GM12891 (cell line): Measurements from ENCODE around the gene TLX1.
"Not testable (repeated sequence)": the region's sequence is repeated elsewhere in the genome, so short reads cannot be mapped to it uniquely, and the experiment has no call there.

Experiments
- DNase-seq: peaks from one replicate; pipeline ENCODE4 v3.0.0; 2011; ENCODE audit warnings: low spot score; ENCODE audit not compliant: insufficient read length
- FAIRE-seq: peaks from 2 replicates; lab custom pipeline; 2011; peaks lifted over from hg19 to GRCh38; lab: Jason Lieb, UNC
- PAX5 ChIP-seq: IDR thresholded peaks from 2 replicates; pipeline ENCODE4 v1.6.1; 2011; ENCODE audit warnings: low read length, moderate library complexity, mild to moderate bottlenecking; ENCODE audit not compliant: insufficient read depth, severe bottlenecking
- POLR2A ChIP-seq: IDR thresholded peaks from 2 replicates; pipeline ENCODE4 v1.6.1; 2011; ENCODE audit warnings: low read depth, low read length, control low read depth
- POLR2AphosphoS5 ChIP-seq: IDR thresholded peaks from 2 replicates; pipeline ENCODE4 v1.6.1; 2011; ENCODE audit warnings: low read depth, low read length, control low read depth
- POU2F2 ChIP-seq: IDR thresholded peaks from 2 replicates; pipeline ENCODE4 v1.6.1; 2011; ENCODE audit warnings: low read depth, mild to moderate bottlenecking, control low read depth, low read length, moderate library complexity
- SPI1 ChIP-seq: IDR thresholded peaks from 2 replicates; pipeline ENCODE4 v1.6.1; 2011; ENCODE audit warnings: low read depth, low read length, control low read depth
- TAF1 ChIP-seq: IDR thresholded peaks from 2 replicates; pipeline ENCODE4 v1.6.1; 2011; ENCODE audit warnings: low read depth, low read length, control low read depth

Gene TLX1

DNA sequence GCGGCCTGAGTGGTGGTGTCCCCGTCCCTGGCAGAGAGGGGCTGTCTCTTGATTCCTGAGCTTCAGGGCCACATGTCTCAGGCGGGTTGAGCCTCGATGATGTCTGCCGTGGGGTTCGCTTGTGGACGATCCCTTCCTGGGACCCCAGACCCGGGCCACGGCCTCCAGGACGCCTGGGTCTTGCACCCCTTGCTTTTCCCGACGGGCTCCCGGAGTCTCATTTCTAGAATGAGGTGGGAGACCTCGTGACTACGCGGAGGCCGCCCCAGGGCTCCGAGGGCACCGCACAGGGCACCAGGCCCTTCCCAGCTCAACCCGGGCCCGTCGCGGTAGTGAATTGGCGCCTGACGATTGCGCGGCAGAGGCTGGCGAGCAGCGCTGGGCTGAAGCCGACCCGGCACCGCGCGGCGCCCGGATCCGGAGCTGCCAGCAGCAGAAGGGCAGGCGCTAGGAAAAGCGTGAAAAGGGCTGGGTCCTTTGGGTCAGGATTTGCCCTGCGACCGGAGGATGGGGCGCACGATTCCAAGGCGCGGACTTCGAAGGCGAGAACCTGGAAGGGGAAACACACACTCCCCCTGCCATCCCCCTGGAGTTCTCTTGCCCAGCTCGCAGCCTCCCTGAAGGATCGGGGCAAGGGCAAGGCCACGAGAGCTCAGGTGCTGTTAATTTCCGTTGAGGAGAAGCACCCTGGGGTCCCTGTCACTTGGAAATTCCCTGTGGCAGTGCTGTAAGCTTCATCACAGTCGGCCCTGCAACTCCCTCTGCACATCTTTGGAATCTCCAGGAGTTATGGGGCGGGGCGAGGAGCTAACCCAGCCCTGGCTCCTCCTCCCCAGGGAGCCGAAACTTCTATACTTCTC is 15.5 kb downstream of the TLX1 start:
- TF ChIP-seq TAF1 (no peak), POU2F2 (no peak), PAX5 (no peak), POLR2AphosphoS5 (no peak)
- DNase-seq: no peak
- no peak for FAIRE-seq

DNA sequence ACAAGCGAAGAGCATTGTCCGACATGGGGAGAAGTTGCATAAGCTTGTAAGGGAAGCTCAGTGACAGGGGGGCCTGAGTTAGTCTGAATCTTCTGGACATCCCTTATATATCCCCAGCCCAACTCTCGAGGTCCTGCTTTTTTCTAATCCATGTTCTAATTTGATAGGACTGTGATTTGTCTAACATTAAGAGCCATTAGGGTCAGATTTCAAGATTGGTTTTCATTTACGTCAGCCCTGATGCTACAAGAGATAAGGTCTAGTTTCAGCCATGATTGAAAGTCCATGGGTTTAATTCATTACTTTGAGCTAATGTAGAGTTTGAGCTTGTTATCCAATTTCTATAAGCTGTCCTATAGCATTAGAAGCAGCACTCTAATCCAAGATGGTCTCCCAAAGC is 20.3 kb downstream of the TLX1 start:
- no peak for DNase-seq
- TF ChIP-seq PAX5 (no peak), POU2F2 (no peak), POLR2A (no peak), SPI1 (no peak), POLR2AphosphoS5 (no peak), TAF1 (no peak)
- FAIRE-seq: no peak

DNA sequence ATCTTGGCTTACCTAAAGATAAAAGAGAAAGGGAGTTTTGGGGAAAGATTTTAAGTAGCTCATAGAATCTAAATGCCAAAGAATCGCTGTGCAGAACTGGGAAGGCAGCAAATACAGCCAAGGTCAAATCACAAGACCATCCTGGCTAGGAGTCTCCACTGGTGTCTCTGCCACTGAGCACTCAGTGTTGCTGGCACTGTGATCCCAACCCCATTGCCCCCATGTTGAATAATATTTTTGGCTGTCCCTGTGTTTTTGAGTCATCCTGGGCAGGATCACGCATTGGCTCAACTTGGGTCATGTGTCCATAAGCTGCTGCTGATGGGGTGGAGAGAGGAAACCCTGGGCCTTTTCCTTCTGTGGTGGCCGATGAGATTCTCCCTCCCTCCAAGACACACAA is 21.2 kb downstream of the TLX1 start:
- FAIRE-seq (no peak), DNase-seq (no peak)
- TF ChIP-seq TAF1 (no peak), SPI1 (no peak), PAX5 (no peak), POU2F2 (no peak), POLR2A (no peak), POLR2AphosphoS5 (no peak)

DNA sequence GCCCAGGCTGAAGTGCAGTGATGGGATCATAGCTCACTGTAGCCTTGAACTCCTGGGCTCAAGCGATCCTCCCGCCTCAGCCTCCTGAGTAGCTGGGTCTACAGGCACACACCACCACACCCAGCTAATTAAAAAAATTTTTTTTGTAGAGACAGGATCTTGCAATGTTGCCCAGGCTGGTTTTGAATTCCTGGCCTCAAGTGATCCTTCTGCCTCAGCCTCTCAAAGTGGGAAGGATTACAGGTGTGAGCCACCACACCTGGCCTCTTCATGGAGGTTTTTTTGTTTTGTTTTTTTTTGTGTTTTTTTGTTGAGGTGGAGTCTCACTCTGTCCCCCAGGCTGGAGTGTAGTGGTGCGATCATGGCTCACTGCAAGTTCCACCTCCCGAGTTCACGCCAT is 23.4 kb downstream of the TLX1 start:
- not testable (repeated sequence) for FAIRE-seq, DNase-seq

DNA sequence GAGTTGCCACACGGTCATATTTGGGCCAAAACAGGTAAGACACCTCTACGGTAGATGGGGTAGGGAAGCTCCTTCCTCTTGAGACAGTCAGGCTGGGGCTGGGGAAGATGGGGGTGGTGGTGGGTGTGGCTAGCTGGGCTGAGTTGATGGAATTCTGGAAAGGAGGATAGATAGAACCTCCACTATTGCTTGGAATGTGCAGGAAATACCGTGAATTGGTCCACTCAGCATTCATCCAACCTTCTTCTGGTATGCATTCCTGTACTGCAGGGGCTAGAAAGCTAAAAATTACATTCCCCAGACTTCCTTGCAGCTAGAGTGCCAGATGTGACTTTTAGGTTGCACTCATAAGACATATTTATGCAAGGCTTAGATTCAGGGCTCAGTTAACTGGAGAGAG is 24.8 kb downstream of the TLX1 start:
- FAIRE-seq (no peak), DNase-seq (no peak)
- TF ChIP-seq POU2F2: no peak
- TF ChIP-seq PAX5: no peak
- no peak for TF ChIP-seq POLR2AphosphoS5
- TF ChIP-seq POLR2A: no peak
- no peak for TF ChIP-seq SPI1
- TF ChIP-seq TAF1: no peak

DNA sequence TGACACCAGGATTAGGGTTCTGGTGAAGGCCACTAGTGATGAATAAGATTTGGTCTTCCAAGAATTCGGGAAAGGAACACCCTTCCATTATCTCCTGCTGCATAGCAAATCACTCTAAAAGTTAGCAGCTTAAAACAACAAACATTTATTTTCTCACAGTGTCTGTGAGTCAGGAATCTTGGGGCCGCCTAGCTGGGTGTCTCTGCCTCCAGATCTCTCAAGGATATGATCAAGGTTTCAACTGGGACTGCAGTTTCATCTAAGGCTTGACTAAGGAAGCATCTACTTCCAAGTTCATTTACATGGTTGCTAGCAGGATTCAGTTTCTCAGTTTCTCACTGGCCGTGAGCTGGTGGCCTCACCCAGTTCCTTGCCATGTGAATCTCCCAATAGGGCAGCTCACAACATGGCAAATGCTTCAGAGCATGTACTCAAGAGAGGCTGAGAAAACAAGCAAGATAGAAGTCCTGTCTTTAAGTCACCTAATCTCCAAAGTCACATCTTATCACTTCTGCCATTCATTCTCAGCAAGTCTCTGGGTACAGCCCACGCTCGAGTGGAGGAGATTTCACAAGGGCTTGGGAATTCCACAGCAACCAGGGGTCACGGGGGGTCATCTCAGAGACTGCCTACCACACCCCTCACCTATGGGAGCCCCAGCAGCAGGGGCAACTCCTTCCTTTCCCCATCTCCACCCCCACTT is 26.8 kb downstream of the TLX1 start:
- FAIRE-seq (no peak), DNase-seq (no peak)
- no peak for TF ChIP-seq POLR2AphosphoS5
- no peak for TF ChIP-seq POU2F2
- no peak for TF ChIP-seq PAX5
- no peak for TF ChIP-seq POLR2A
- TF ChIP-seq SPI1: no peak
- no peak for TF ChIP-seq TAF1

DNA sequence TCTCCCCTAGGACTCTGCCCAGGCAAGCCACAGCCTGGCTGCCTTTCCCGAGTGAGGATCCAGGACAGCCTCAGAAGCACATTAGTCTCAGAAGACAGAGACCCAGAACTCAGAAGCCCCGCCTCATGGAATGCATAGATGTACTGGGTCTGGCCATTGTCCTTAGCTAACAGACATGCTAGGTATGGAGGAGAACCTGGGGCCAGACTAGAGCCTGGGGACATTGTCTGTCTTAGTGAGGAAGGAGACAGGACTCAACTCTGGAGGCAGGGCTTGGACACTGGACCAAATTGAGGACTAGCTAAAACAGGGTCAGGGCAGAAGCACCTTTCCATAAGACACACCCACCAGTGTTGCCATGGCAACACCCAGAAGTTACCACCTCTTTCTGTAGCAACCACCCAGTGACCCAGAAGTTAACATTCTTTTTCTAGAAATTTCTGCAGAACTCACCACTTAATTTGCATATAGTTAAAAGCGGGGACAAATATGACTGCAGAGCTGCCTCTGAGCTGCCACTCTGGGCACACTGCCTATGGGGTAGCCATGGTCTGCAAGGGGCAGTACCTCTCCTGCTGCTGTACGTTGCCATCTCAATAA is 27.5 kb downstream of the TLX1 start:
- TF ChIP-seq TAF1: no peak
- TF ChIP-seq POU2F2: peak; percentile 62; the same call in 1 of the 2 replicates
- TF ChIP-seq POLR2A: no peak
- TF ChIP-seq SPI1: no peak
- FAIRE-seq: no peak
- no peak for DNase-seq

DNA sequence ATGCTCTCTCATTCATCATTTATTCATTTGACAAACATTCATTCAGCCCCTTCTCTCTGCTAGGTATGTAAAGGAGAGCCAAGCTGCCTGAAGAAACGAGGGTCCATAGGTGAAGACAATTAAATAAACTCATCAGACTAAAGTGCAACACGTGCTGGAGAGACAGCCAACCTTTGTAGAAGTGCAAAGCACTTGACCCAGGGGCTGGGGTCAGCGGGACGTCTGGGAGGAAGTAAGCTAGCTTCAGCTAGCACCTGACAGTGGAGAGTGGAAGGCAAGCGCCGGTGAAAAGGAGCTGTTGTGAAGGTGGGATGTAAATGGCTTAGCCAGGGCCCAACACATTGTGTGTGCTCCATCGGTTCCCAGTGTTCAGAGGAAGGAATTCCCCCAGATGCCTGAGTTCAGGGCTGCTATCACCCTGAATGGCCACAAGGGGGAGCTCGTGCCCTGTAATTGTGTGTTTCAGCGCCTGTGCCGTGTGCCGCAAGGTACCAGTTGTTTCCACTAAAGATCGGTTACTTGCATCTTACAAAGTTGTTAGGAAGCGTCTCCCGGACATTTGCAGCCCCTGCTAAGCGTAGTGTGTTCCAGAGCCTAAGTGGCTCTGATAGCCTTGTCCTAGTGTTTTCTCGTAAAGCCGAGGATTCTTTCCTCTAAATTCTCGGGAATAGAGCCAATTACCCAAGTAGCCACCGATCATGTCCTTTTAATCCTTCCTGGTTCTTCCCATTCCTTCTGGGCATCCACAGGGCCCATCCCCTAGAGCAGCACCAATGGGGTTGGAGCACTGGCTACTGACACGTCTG is 30.6 kb downstream of the TLX1 start:
- DNase-seq: no peak
- FAIRE-seq: peak; percentile 77
- no peak for TF ChIP-seq POLR2A
- TF ChIP-seq TAF1: no peak
- TF ChIP-seq PAX5: no peak

DNA sequence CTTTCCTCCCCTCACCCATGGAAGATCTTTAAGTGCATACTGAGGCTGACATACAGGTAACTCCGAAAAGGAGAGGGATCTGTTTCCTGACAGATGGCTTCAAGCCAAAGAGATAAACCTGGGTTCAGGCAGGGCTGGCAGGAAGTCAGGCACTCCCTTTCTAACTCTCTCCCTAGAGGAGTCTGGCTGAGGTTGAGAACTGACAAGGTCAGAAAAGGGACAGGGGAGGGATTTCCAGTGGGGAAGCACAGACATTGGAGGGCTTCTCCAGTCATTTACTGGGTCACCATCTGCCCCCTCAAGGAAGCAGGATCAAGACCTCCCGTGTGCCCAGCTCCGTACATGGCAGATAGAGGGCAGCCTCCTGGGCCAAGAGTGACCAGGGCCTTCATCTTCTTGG is 31.6 kb downstream of the TLX1 start:
- no peak for FAIRE-seq
- TF ChIP-seq PAX5 (no peak), SPI1 (no peak), POU2F2 (no peak), POLR2AphosphoS5 (no peak), TAF1 (no peak), POLR2A (no peak)
- DNase-seq: no peak

DNA sequence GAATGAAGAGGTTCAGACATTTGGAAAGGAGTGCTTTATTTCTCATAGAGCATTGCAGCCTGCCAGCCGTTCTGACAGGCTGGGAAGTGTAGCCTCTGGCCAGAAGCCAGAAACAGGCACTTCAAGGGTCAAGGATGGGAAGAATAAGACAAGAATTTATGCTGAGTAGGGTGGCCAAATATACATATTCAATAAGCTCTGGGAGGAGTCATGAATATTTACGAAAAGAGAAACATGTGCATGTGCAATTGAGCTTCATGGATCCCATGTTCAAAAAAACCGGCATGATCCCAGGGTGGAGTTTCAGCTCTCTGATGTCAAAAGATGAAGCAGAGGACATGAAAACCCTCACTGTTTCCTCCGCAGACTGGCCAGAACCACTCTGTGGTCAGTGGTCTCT is 32.9 kb downstream of the TLX1 start:
- DNase-seq (no peak), FAIRE-seq (no peak)

More for the DNA sequence above, 32.9 kb downstream of the TLX1 start:
- TF ChIP-seq POU2F2 (no peak), POLR2A (no peak), SPI1 (no peak), TAF1 (no peak), POLR2AphosphoS5 (no peak), PAX5 (no peak)
